Frontal cortex (tissue), 4 donors: ENCODE data around the gene ATXN1. TPM values are rescaled to one million over a fixed set of nuclear protein-coding genes. Genes with fewer than 3 reads are reported as not detected.

ENCODE experiments used
- DNase-seq, 2 donors: peaks; one replicate each; pipeline ENCODE4 v3.0.0; 2012; ENCODE audit warnings: low spot score in 2 of 2
- FAIRE-seq: peaks from 2 replicates; lab custom pipeline; 2012; peaks lifted over from hg19 to GRCh38; lab: Jason Lieb, UNC
- total RNA-seq: library from RNA; depleted of rRNA; stranded (reverse); fragments of >200 nt; gene quantifications from one replicate; pipeline ENCODE4 v1.2.3, GENCODE V29; 2014
- donor health status: control.
- donor health status: control.
- donor health status: control.

The ATXN1 gene
- total RNA-seq, 1 donor from 2014 or later: 52.2 TPM

DNA sequence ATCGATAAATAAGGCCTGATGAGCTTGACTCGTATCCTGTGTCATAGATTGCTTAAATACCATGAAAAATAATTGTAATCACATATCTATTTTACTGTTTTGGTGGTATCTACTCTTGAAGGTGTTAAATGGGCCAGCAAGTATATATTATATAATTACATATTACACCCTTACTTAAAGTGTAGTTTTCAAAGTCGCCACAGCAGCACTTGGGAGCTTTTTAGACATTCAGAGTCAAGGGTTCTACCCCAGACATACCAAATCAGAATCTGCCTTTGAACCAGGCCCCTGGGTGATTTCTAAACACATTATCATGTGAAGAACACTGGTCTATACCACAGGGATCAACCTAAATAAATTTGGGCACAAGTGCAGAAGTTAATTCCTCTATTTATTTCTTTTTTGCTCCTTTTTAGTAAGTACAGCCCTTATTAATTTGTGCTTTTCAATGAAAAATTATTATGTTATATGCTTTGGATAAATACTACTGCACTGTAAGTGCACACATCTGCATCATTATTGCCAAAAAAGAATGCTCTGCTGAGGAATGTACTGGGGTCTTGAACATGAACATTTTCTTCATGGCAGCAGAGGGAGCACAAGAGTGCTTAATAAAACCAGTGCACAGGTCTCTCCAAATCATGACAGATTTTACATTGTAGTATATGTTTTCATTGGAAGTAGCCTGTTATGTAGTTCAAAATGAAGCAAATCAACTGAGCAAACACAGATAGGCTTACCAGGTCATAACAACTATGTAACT, 3.1 kb upstream of the ATXN1 start:
- DNase-seq (no peak), FAIRE-seq (no peak)

DNA sequence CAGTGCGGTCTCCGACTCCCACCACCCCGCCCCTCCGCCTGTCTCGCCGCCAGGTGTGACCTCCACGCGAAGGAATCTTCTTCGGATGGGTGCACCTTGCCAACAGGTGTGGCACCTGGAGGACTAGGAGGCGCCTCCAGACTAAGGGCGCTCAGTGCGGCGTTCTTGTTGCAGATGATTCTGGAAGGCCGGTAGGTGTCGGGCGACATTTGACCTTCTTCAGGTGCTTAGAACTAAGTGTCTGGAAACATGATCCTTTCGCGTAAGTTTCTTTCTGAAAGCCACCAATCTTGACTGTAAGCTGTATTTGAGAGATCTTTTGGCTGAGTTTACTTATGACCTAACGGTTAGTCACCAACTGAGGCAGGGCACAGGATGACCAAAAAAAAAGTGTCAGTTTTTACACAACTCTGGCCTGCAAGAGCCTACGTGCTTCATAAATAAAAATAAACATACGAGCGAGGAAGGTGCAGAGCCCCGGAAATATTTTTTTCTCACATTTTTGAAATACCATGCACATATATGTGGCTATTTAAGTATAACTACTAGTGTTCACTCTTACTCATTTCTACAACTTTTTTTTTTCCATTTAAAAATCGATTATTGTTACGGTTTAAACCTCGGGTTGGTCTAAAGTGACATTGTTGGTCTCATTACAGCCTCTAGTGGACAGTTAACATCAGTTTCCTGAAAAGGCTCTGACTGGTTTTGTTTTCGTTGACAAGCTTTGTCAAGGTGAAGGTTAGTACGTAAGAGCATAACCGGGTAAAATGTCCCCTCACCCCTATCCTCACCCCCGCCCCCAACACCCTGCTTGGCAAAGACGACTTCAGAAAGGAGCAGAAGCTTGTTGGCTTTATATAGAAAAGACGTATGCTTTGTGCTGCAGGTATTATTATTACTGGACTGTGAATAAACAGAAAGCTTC, 1.6 kb upstream of the ATXN1 start:
- FAIRE-seq (no peak), DNase-seq (peak in 1 of 2 donors; percentile 53)

DNA sequence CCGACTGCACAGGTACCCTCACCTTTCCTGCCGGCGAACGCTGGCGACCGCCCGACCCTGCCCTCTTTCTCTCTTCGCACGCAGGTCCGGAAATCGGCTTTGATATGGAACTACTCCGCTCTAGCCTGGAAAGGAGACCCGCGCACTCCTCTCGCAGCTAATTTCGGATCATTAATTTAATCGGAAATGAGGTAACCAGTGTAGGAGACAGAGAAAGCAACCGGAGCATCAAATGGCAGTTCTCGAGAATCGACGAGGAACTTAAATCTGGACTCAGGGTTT, 949 bp upstream of the ATXN1 start:
- peak in 1 of 2 donors; percentile 26 for DNase-seq
- FAIRE-seq: no peak

DNA sequence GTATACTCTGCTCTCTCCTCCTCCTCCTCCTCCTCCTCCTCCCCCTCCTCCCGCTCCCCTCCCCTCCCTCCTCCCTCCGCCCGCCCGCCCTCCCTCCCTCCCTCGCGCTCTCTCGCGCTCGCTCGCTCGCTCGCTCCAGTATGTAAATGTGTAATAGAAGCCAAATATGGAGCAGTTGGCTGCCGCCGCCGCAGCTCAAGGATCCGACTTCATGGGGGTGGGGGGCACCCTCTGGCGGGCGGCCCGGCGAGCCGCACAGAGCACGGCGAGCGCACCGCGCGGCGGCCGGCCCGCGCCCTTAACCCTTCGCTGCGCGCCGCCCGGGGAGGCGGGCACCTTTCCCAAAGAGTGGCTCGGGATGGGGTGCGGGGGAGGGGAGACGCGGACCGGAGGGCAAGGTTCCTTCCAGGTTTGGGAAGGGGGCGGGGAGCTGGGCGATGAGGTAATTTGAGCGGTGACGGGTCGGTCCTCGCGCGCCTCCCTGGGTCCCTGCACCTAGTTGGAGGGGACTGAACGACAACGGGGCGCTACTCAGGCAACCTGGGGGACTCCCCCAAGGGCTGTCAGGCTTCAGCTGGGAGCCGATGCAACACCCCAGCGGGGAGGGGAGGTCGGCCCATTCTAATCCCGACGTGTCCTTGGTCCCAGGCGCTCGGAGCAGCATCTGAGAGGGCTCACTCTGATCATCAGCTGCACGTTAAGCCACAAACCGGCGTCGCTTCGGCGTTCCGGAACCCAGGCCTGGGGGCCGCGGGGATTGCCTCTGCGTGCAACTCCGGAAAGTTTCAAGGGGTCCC, 409 bp upstream of the ATXN1 start:
- DNase-seq (peak; percentile 69 to 85), FAIRE-seq (no peak)

DNA sequence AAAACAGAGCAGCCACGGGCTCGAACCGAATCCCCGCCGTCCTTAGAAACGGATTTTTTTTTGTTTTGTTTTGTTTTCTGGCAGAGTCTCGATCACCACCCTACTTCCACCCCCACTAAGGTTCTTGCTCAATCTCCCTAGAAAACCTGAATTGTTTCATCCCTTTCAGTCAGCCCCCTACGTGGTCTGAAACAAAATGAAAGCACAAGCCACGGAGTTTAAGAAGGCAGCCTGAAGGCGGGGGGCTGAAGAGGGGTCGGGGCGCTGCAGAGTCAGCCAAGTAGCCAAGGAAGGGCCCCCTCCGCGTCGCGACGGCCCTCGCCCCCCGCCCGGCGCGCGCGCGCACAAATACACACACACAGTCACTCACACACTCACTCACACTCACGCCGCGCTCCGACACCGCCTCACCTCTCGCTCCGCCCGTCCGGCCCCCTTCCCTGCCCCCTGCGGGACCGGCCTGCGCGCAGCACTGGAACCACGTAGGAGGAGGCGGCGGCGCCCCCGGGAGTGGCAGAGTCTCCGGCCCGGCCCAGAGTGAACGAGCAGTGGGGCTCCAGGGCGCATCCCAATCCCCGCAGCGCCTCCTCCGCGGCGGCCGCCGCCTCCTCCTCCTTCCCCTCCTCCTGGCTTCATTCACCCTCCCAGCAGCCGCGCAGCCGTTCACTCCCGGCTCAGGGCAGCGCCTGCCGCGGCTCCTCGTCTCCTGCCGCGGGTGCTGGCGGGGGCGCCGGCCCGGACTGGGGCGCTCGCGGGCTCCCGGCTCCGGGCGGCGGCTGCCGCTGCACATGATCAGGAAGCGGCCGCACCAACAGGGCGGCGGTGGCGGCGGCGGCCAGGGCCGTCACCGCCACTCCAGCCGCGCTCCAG, 1.4 kb downstream of the ATXN1 start:
- peak; percentile 64 to 82 for DNase-seq
- FAIRE-seq: no peak

DNA sequence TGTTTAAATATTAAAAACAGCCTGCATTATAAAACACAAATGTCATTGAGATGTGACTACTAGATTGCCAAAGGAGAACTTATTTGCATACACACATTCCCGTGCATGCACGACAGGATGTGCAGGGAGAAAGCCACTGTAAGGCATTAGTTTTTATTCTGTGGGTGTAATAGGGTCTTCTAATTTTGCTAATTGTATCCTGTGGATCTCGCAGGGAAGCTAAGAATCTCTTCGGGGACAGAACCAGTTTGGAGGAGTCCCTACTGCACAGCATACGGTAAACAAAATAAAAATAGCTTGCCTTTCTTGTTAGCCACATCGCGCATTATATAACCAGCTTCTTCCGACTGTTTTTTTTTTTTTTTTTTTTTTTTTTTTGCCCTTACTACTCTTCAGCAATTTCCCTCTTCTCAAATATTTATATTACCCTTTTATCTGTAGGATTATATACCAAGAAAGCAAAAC, 2.0 kb downstream of the ATXN1 start:
- no peak for FAIRE-seq
- DNase-seq: peak in 1 of 2 donors; percentile 25

DNA sequence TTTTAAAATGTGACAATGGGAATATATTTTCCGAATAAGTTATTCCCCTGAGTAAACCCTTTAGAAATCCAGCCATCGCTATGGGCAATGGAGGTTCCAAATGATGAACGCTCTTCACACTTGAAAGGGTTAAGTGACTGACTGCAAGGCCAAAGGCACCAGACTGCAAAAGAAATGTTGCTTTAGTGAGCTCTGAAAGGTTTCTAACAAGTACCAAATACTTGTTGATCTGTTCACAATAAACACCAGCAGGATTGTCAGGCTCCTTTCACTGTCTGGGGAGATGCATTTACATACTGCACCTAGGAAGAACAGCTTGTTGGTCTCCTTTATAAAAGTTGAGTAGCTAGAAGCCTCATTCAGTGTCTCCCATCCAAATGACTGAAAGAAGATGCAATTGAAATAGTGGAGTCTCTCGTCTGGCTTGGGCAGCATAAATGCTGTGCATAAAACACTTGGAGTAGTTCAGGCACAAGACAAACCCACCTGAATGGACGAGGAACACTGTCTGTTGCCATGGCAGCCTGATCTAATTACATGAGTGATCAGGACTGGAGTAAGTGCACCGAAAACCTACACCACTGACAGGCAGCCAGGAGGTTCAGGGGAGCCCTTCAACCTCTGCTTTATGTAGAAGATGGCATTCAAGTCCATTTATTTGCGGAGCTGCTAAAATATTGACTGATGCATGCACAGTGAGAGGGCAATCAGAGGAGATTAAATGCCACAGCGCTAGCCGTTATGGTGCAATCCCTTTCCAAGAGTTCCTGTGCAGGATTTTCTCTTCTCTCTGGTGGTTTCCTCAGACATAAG, 2.9 kb downstream of the ATXN1 start:
- DNase-seq: no peak
- no peak for FAIRE-seq

DNA sequence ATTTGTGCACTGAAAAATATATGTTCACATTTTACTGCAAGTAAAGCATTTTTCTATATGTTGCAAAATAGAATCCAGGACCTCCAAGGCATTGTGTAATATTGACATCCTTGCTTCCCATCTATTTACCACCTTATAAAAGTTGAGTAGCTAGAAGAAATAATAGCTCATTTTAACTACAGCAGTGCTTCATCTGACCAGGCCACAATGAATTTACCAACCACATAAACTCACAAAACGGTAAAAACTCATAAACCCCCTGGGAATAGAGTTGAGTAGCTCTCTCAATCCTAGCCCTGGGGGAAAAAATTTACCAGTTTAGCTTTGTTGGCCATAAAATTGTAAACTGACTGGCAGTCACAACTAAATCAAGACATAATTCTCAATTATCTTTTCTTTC, 3.9 kb downstream of the ATXN1 start:
- FAIRE-seq (no peak), DNase-seq (no peak)

DNA sequence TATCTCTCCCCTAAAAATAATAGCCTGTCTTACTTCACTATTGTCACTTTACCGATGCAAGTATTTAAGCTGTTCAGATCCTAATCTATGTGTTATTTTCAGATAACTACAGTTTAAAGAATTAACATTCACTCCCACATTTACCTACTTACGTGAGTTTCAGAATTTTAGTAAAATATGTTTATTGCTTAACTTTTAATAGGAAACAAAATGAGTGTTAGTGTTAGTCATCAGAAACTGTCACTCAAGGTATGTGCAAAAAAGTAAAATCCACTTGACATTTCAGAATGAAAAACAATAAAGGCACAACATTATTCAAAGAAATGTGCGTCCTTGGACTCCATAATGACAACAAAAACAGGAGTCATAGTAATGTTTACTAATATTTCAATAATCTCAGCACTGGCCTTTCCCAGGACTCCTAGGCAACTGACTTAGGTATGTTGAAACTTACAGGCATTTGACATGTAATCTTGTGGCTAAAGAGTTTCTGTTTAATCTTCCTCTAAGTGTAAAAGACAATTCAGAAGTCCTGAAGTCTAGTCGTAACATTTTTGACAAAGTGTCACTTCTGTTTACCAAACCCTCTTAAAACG, 4.5 kb downstream of the ATXN1 start:
- DNase-seq (no peak), FAIRE-seq (no peak)

DNA sequence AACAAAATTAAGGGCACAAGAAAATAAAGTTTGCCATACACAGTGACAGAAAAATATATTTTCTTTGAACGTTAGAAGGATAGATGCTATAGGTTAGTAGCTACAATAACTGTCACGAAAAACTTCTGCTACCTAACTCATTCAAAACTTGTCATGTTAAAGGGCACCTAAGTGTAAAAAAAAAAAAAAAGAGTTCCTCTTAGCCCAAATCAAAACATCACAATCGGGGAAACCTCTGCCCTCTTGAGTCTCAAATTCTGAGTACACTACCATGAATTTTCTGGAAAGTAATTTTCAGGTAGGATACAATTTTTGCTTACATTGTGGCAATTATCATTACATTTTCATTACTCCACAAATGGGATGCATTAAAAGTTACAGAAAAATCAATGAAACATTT, 5.7 kb downstream of the ATXN1 start:
- no peak for DNase-seq
- FAIRE-seq: no peak

DNA sequence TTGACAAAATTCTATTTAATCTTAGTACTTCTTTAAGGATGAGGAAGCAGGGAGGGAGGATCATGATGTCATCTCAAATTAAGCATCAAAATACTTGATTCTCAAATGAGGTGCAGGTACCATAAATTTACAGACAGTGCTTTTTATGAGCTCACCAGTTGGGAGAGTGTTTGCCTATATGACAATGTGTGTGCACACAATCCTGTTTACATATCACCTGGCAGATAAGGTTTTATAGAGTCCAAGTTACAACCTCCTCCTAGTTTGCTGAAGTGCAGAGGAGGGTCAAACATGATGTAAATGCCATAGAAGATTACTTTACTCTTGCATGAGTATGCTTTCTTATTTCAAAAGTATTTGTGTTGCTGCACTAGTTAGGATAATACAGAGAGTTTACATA, 6.4 kb downstream of the ATXN1 start:
- FAIRE-seq: no peak
- no peak for DNase-seq

DNA sequence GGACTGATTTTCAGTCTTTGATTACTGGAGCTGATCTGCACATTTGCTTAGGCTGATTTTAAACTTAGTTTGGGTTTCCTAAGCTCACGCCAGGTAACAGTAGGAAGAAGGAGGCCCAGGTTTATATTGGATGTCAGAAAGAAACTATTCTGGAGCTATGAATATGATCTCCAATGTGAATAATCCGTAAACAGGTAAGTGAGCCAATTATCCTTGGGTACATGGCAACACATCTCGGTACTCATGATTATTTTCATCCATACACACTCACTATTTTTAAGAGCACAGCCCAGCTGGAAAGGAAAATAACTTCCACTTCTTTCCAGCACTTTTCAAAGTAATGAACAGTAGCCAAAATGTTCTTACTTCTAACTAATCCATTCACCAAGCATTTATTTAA, 7.0 kb downstream of the ATXN1 start:
- DNase-seq (no peak), FAIRE-seq (no peak)

DNA sequence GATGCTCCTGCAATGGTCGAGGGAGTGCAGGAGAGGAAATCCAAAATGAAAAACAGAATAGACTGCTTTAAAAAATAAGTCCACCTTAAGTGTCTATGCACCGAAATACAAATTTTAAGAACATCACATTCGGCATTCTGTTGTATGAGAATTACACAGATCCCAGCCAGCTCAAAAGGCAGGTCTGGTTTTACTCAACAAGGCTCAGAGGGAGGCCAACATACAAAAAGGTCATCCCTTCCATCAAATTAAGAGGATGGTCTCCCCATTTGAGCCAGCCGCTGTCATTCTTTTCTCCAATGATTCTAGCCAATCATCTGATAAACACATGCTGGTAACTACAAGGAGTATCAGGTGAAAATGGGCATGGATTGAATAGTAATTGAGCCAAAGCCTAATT, 7.9 kb downstream of the ATXN1 start:
- DNase-seq: no peak
- no peak for FAIRE-seq

DNA sequence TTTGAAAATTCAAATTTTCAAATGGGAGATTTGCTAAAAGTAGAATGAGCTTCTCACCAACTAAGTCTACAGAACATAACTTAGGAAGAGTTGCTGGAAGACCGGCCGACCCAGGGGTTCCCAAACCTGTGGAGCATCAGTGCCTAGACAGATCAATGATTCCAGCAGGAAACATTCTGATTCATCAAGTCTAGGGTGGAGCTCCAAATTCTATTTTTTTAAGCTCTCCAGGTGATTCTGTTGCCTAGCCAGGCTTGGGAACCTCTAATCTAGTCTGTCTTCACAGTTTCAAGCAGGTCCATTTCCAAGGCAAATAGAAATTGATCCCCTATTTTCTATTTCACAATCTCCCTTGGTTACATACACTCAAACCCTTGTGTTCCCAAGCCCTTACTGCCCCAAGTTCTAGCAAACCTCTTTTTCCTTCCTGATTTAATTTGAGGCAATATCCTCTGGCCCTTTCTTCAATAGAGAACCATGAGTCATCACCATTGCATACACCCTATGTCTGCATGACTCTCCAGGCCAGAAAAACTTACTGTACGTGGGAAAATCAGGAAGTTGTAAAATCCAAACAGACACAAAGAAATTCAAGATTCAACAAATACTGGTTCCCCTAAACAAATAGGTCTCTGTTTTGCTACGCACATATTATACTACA, 8.9 kb downstream of the ATXN1 start:
- DNase-seq (no peak), FAIRE-seq (no peak)

DNA sequence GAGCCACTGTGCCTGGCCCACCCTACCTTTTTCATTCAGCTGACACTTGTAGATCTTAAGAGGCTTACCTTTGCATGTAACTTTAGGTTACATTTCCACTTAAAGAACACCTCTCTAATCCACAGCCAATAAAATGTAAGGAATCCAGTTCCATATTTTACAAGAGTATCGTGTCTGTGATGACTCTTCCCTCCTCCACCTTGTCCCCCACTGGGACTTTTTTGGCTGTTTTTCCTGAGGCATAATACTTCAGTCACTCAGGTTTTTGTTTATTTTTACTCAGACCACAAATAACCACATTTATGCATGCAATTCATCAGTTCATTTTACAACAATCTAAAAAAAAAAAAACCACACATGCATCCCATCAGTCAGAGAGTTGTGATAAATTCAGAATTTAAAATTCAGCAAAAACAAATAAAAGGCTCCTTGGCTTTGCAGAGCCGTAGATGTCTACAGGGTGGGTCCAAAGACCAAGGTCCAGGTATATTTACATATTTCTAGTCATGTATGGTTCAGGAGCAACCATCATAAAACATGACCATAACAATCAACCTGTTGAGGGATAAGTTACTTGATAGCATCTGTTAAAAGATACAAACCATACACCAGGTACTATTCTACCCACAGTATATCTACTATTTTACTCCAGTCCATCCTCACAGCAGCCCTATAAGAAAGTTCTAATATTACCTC, 9.9 kb downstream of the ATXN1 start:
- no peak for DNase-seq
- FAIRE-seq: no peak

DNA sequence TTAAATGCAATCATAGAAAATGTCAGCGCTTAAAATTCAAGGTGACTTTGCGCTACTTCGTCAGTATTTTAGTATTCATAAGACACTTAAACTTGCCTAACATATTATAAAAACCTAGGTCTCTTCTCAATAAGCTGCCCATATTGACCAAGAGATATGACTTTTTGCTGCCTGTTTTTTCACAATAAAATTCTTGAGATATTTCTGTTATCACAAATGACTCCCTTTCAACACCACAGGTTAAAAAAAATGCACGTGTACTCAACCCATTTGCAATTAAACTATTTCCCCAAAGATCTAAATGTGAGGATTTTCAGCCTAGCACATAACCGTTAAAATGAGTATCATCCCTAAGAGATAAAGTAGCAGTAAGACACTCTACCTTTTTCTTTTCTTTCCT, 10.7 kb downstream of the ATXN1 start:
- DNase-seq (no peak), FAIRE-seq (no peak)
